SK-N-SH treated with all-trans-retinoic acid at 6 μM for 48 hours (cell line): ENCODE measurements around the gene RGS12.

Source experiments
- ATAC-seq: fragments of 200-7000 bp; cut with Tn5 transposase; 3 replicates; pipeline ENCODE4 v1.9.1; 2020; ENCODE audit warnings: mild to moderate bottlenecking, moderate library complexity
- ARNTL ChIP-seq: fragments of 450-650 bp; formaldehyde crosslinking; IDR thresholded peaks from 2 replicates; pipeline ENCODE4 v1.5.0; 2020; ENCODE audit warnings: low read depth, mild to moderate bottlenecking, moderate library complexity, borderline replicate concordance
- BACH2 ChIP-seq: fragments of 250-450 bp; sonication (Bioruptor Pico); IDR thresholded peaks from 2 replicates; pipeline ENCODE4 v1.9.0; 2021; ENCODE audit warnings: mild to moderate bottlenecking, borderline replicate concordance
- CREB5 ChIP-seq: fragments of 250-450 bp; sonication (Bioruptor Pico); IDR thresholded peaks from 2 replicates; pipeline ENCODE4 v1.5.1; 2020; ENCODE audit warnings: low read depth, mild to moderate bottlenecking, moderate library complexity
- CSDC2 ChIP-seq: fragments of 250-450 bp; sonication (Bioruptor Pico); IDR thresholded peaks from 2 replicates; pipeline ENCODE4 v1.5.0; 2020; ENCODE audit warnings: mild to moderate bottlenecking, moderate library complexity
- CSRNP3 ChIP-seq: fragments of 250-450 bp; sonication (Bioruptor Pico); IDR thresholded peaks from 2 replicates; pipeline ENCODE4 v1.5.1; 2021; ENCODE audit warnings: mild to moderate bottlenecking, moderate library complexity
- ESRRG ChIP-seq: fragments of 250-450 bp; sonication (Bioruptor Pico); IDR thresholded peaks from 2 replicates; pipeline ENCODE4 v1.6.1; 2021; ENCODE audit warnings: mild to moderate bottlenecking
- GLIS3 ChIP-seq: fragments of 250-450 bp; sonication (Bioruptor Pico); IDR thresholded peaks from 2 replicates; pipeline ENCODE4 v1.5.0; 2020; ENCODE audit warnings: mild to moderate bottlenecking, moderate library complexity
- ISL1 ChIP-seq: fragments of 250-450 bp; sonication (Bioruptor Pico); IDR thresholded peaks from 2 replicates; pipeline ENCODE4 v2.1.2; 2022; ENCODE audit warnings: mild to moderate bottlenecking, moderate library complexity
- OSR1 ChIP-seq: fragments of 250-450 bp; sonication (Bioruptor Pico); IDR thresholded peaks from 2 replicates; pipeline ENCODE4 v1.8.0; 2022; ENCODE audit warnings: moderate library complexity, mild to moderate bottlenecking, inconsistent platforms
- PATZ1 ChIP-seq: fragments of 250-450 bp; sonication (Bioruptor Pico); IDR thresholded peaks from 2 replicates; pipeline ENCODE4 v1.8.0; 2020; ENCODE audit warnings: mild to moderate bottlenecking, moderate library complexity, borderline replicate concordance
- PPARA ChIP-seq: fragments of 250-450 bp; sonication (Bioruptor Pico); IDR thresholded peaks from 2 replicates; pipeline ENCODE4 v1.5.0; 2020; ENCODE audit warnings: mild to moderate bottlenecking, borderline replicate concordance
- SNAI2 ChIP-seq: fragments of 250-450 bp; sonication (Bioruptor Pico); IDR thresholded peaks from 2 replicates; pipeline ENCODE4 v1.5.0; 2020; ENCODE audit warnings: mild to moderate bottlenecking, moderate library complexity
- TCF4 ChIP-seq: fragments of 250-450 bp; sonication (Bioruptor Pico); IDR thresholded peaks from 2 replicates; pipeline ENCODE4 v1.8.0; 2021; ENCODE audit warnings: mild to moderate bottlenecking, moderate library complexity, borderline replicate concordance
- TOX ChIP-seq: fragments of 250-450 bp; sonication (Bioruptor Pico); IDR thresholded peaks from 2 replicates; pipeline ENCODE4 v1.8.0; 2021; ENCODE audit warnings: mild to moderate bottlenecking, moderate library complexity, borderline replicate concordance
- TSHZ2 ChIP-seq: fragments of 250-450 bp; sonication (Bioruptor Pico); IDR thresholded peaks from 2 replicates; pipeline ENCODE4 v1.5.0; 2020; ENCODE audit warnings: mild to moderate bottlenecking, moderate library complexity
- ZC3H10 ChIP-seq: fragments of 250-450 bp; sonication (Bioruptor Pico); IDR thresholded peaks from 2 replicates; pipeline ENCODE4 v1.5.1; 2021; ENCODE audit warnings: mild to moderate bottlenecking, moderate library complexity
- ZFP3 ChIP-seq: fragments of 250-450 bp; sonication (Bioruptor Pico); IDR thresholded peaks from 2 replicates; pipeline ENCODE4 v1.5.0; 2020; ENCODE audit warnings: mild to moderate bottlenecking, moderate library complexity
- ZFP30 ChIP-seq: fragments of 450-650 bp; formaldehyde crosslinking; IDR thresholded peaks from 2 replicates; pipeline ENCODE4 v1.5.0; 2022; ENCODE audit warnings: mild to moderate bottlenecking, moderate library complexity
- ZNF565 ChIP-seq: fragments of 450-650 bp; formaldehyde crosslinking; conservative IDR thresholded peaks from 2 replicates; pipeline ENCODE4 v1.5.0; 2020; ENCODE audit warnings: low read depth, mild to moderate bottlenecking, moderate library complexity
- ZNF70 ChIP-seq: fragments of 450-650 bp; formaldehyde crosslinking; IDR thresholded peaks from 2 replicates; pipeline ENCODE4 v1.5.0; 2020; ENCODE audit warnings: mild to moderate bottlenecking, moderate library complexity
- ZNF8 ChIP-seq: fragments of 450-650 bp; formaldehyde crosslinking; IDR thresholded peaks from 2 replicates; pipeline ENCODE4 v1.5.0; 2020; ENCODE audit warnings: mild to moderate bottlenecking, moderate library complexity

Gene RGS12

GRCh38 chr4:3306450-3306849 is 13.6 kb downstream of the RGS12 start:
- TF ChIP-seq GLIS3 (no peak), PPARA (CRISPR knock-in tag) (no peak)
- TF ChIP-seq, all 23 proteins: peak for 0
- ATAC-seq = no peak

- TF ChIP-seq TCF4 (no peak), ZFP30 (CRISPR knock-in tag) (no peak), GLIS3 (no peak), BACH2 (CRISPR knock-in tag) (no peak), ZC3H10 (CRISPR knock-in tag) (no peak), OSR1 (CRISPR knock-in tag) (no peak), ARNTL (CRISPR knock-in tag) (no peak), ZNF70 (CRISPR knock-in tag) (no peak), ZNF565 (no peak), SNAI2 (CRISPR knock-in tag) (no peak), CSRNP3 (CRISPR knock-in tag) (no peak), CSDC2 (CRISPR knock-in tag) (no peak), ESRRG (CRISPR knock-in tag) (no peak), ISL1 (CRISPR knock-in tag) (no peak), ZNF8 (CRISPR knock-in tag) (no peak), PATZ1 (no peak)
- no peak for ATAC-seq
Measured at GRCh38 chr4:3307060-3307459, 14.2 kb downstream of the RGS12 start.

- no peak for ATAC-seq
- no peak for TF ChIP-seq PATZ1
- TF ChIP-seq ZNF565 = no peak
- TF ChIP-seq ZNF70 (CRISPR knock-in tag) = no peak
- TF ChIP-seq ZFP3 (CRISPR knock-in tag) = no peak
- no peak for TF ChIP-seq GLIS3
- TF ChIP-seq ZFP30 (CRISPR knock-in tag) = no peak
- no peak for TF ChIP-seq ZNF8 (CRISPR knock-in tag)
- no peak for TF ChIP-seq ARNTL (CRISPR knock-in tag)
- TF ChIP-seq PPARA (CRISPR knock-in tag) = no peak
- TF ChIP-seq TCF4 = no peak
- no peak for TF ChIP-seq BACH2 (CRISPR knock-in tag)
- TF ChIP-seq TSHZ2 (CRISPR knock-in tag) = no peak
- no peak for TF ChIP-seq ISL1 (CRISPR knock-in tag)
- no peak for TF ChIP-seq SNAI2 (CRISPR knock-in tag)
- TF ChIP-seq TOX (CRISPR knock-in tag) = no peak
- no peak for TF ChIP-seq ESRRG (CRISPR knock-in tag)
- TF ChIP-seq, all 23 proteins: peak for 0
Measured at GRCh38 chr4:3307486-3307885, 14.7 kb downstream of the RGS12 start.

GRCh38 chr4:3307891-3308575 is 15.2 kb downstream of the RGS12 start:
- TF ChIP-seq ZFP30 (CRISPR knock-in tag) (no peak), ARNTL (CRISPR knock-in tag) (no peak), ZFP3 (CRISPR knock-in tag) (no peak), CREB5 (CRISPR knock-in tag) (no peak)
- ATAC-seq = no peak
